Stimulated activated CD4-positive, alpha-beta T cell treated with anti-CD3 and anti-CD28 coated beads, Interleukin-4, amount 100 ng/mL, for 48 hours (primary cell): ENCODE measurements around the gene SSBP2.

Experiments
- DNase-seq, 2 donors: peaks; one replicate each; pipeline ENCODE4 v3.0.0-alpha.2; 2020; ENCODE audit warnings: low read depth in 2 of 2

Gene SSBP2

GRCh38 chr5:81767097-81767496, 16.2 kb upstream of the SSBP2 start:
- no peak for DNase-seq

GRCh38 chr5:81766611-81767010, 15.7 kb upstream of the SSBP2 start:
- no peak for DNase-seq

- no peak for DNase-seq
These were observed 12.5 kb upstream of the SSBP2 start for GRCh38 chr5:81763294-81763928.

GRCh38 chr5:81762853-81763252, 12.0 kb upstream of the SSBP2 start:
- DNase-seq, result no peak

- DNase-seq, result no peak
These were observed 11.5 kb upstream of the SSBP2 start for GRCh38 chr5:81762401-81762800.

GRCh38 chr5:81761970-81762369, 11.1 kb upstream of the SSBP2 start:
- DNase-seq, result no peak

- DNase-seq, result no peak
These were observed 10.4 kb upstream of the SSBP2 start for GRCh38 chr5:81761270-81761669.

GRCh38 chr5:81760521-81760920, 9.6 kb upstream of the SSBP2 start:
- DNase-seq, result no peak

- DNase-seq, result no peak
These were observed 8.7 kb upstream of the SSBP2 start for GRCh38 chr5:81759632-81760005.

- no peak for DNase-seq
These were observed 6.5 kb upstream of the SSBP2 start for GRCh38 chr5:81757404-81757803.

- DNase-seq, result no peak
These were observed 5.1 kb upstream of the SSBP2 start for GRCh38 chr5:81756016-81756415.

- DNase-seq, result no peak
These were observed 4.4 kb upstream of the SSBP2 start for GRCh38 chr5:81755320-81755719.

GRCh38 chr5:81754621-81755020, 3.7 kb upstream of the SSBP2 start:
- no peak for DNase-seq

- no peak for DNase-seq
These were observed 2.5 kb upstream of the SSBP2 start for GRCh38 chr5:81753429-81753828.

GRCh38 chr5:81752644-81752963, 1.7 kb upstream of the SSBP2 start:
- DNase-seq, result no peak

GRCh38 chr5:81751836-81752643, 1.1 kb upstream of the SSBP2 start:
- DNase-seq, result no peak

GRCh38 chr5:81750308-81751008, 439 bp downstream of the SSBP2 start:
- DNase-seq, result peak; percentile 10 to 20

- DNase-seq, result peak; percentile 38 to 43
These were observed 1.2 kb downstream of the SSBP2 start for GRCh38 chr5:81749561-81750307.

- no peak for DNase-seq
These were observed 1.7 kb downstream of the SSBP2 start for GRCh38 chr5:81749192-81749560.

GRCh38 chr5:81748556-81748955, 2.3 kb downstream of the SSBP2 start:
- DNase-seq, result no peak

GRCh38 chr5:81747030-81747429, 3.9 kb downstream of the SSBP2 start:
- no peak for DNase-seq

- no peak for DNase-seq
These were observed 10.1 kb downstream of the SSBP2 start for GRCh38 chr5:81740758-81741157.
